HepG2 (cell line): ENCODE data around the gene SPATS2. TPM values are rescaled to one million over a fixed set of nuclear protein-coding genes. Genes with fewer than 3 reads are reported as not detected.

Experiments used
- ATF7-NPFF ChIP-seq: sonication (generic); formaldehyde crosslinking; IDR thresholded peaks from 2 replicates; pipeline ENCODE4 v1.8.1; 2023; ENCODE audit warnings: mild to moderate bottlenecking, low read depth, missing genetic modification reagents, moderate library complexity
- HNRNPLL ChIP-seq: fragments of 200-400 bp; formaldehyde crosslinking; IDR thresholded peaks from 2 replicates; pipeline ENCODE4 v1.6.1; 2017; ENCODE audit warnings: mild to moderate bottlenecking, low read depth, low read length; ENCODE audit not compliant: poor library complexity, severe bottlenecking
- KLF6 ChIP-seq: IDR thresholded peaks from 2 replicates; pipeline ENCODE4 v1.8.0; 2016; ENCODE audit warnings: missing biosample characterization, missing genetic modification reagents
- PHF8 ChIP-seq: sonication (generic); formaldehyde crosslinking; IDR thresholded peaks from 2 replicates; pipeline ENCODE4 v1.5.0; 2020; ENCODE audit warnings: missing genetic modification reagents
- SMARCC2 ChIP-seq: fragments of 450-650 bp; IDR thresholded peaks from 2 replicates; pipeline ENCODE4 v1.6.1; 2017; ENCODE audit warnings: antibody characterized with exemption, mild to moderate bottlenecking
- SPEN ChIP-seq: sonication (generic); formaldehyde crosslinking; IDR thresholded peaks from 2 replicates; pipeline ENCODE4 v1.5.1; 2020; ENCODE audit warnings: low read depth, mild to moderate bottlenecking, missing genetic modification reagents
- SSRP1 ChIP-seq: IDR thresholded peaks from 2 replicates; pipeline ENCODE4 v1.6.1; 2016; ENCODE audit warnings: control low read depth
- XRCC5 ChIP-seq: fragments of 200-400 bp; formaldehyde crosslinking; optimal IDR thresholded peaks from 2 replicates; pipeline ENCODE3; 2017; ENCODE audit warnings: mild to moderate bottlenecking, low read length
- ZBTB21 ChIP-seq: sonication (generic); formaldehyde crosslinking; IDR thresholded peaks from 2 replicates; pipeline ENCODE4 v1.4.0; 2020; ENCODE audit warnings: missing genetic modification reagents
- ZNF230 ChIP-seq: sonication (generic); formaldehyde crosslinking; IDR thresholded peaks from 2 replicates; pipeline ENCODE4 v1.4.0; 2020; ENCODE audit warnings: mild to moderate bottlenecking, missing genetic modification reagents
- ZNF543 ChIP-seq: sonication (generic); formaldehyde crosslinking; IDR thresholded peaks from 2 replicates; pipeline ENCODE4 v1.4.0; 2020; ENCODE audit warnings: mild to moderate bottlenecking, missing genetic modification reagents
- ZNF772 ChIP-seq: sonication (generic); formaldehyde crosslinking; IDR thresholded peaks from 2 replicates; pipeline ENCODE4 v1.5.0; 2020; ENCODE audit warnings: mild to moderate bottlenecking, missing genetic modification reagents
- ZNF839 ChIP-seq: sonication (generic); formaldehyde crosslinking; IDR thresholded peaks from 2 replicates; pipeline ENCODE4 v1.4.0; 2020; ENCODE audit warnings: missing genetic modification reagents, mild to moderate bottlenecking, borderline replicate concordance
- polyA plus RNA-seq, 8 experiments: library from polyadenylated mRNA; depleted of rRNA in 3 of 8; stranded (reverse) in 7 of 8; unstranded in 1 of 8; fragments of >200 nt; fragmentation: Illumina TruSeq in 4 of 8; extraction: Trizol in 4 of 8; gene quantifications; 2 replicates each; pipeline versions ENCODE4 v1.2.1 to v1.2.3, GENCODE V29; 2011 to 2016; ENCODE audit warnings: low read depth in 4 of 8, missing spikeins in 1 of 8, mixed read lengths in 1 of 8; ENCODE audit not compliant: insufficient read depth in 1 of 8
- total RNA-seq, 5 experiments: library from RNA; depleted of rRNA; stranded (reverse); fragments of >200 nt; fragmentation: Illumina TruSeq; extraction: Trizol; gene quantifications; 2 replicates each; pipeline ENCODE4 v1.2.3, GENCODE V29; 2016; ENCODE audit warnings: low read depth in 1 of 5
- TF ChIP-seq, protein P1 (sequence below): sonication (generic); formaldehyde crosslinking; IDR thresholded peaks from 2 replicates; pipeline ENCODE4 v1.5.0; 2020; ENCODE audit warnings: mild to moderate bottlenecking, missing genetic modification reagents
- TF ChIP-seq, protein P2 (sequence below), 2 experiments: fragments of 450-650 bp in 1 of 2; sonication (generic) in 1 of 2; formaldehyde crosslinking; IDR thresholded peaks; 2 replicates each; pipeline versions ENCODE4 v1.5.0 to v1.8.0; 2020 to 2022; ENCODE audit warnings: mild to moderate bottlenecking in 1 of 2, missing genetic modification reagents in 1 of 2
- TF ChIP-seq, protein P3 (sequence below): sonication (generic); formaldehyde crosslinking; IDR thresholded peaks from 2 replicates; pipeline ENCODE4 v1.4.0; 2020; ENCODE audit warnings: mild to moderate bottlenecking, missing genetic modification reagents
- TF ChIP-seq, protein P4 (sequence below): sonication (generic); IDR thresholded peaks from 2 replicates; pipeline ENCODE4 v1.6.1; 2016; ENCODE audit warnings: low read depth, borderline replicate concordance
- TF ChIP-seq, protein P5 (sequence below): sonication (generic); formaldehyde crosslinking; IDR thresholded peaks from 2 replicates; pipeline ENCODE4 v1.5.1; 2020; ENCODE audit warnings: missing genetic modification reagents, mild to moderate bottlenecking, borderline replicate concordance
- TF ChIP-seq, protein P6 (sequence below): sonication (generic); formaldehyde crosslinking; IDR thresholded peaks from 2 replicates; pipeline ENCODE4 v1.4.0; 2020; ENCODE audit warnings: low read depth, missing genetic modification reagents

SPATS2 gene
- total and polyA plus RNA-seq, 2 of the 13 experiments (the other 11 are each of a cell fraction or from before 2014, with no cell fraction given) = 19.3 to 28.1 TPM

DNA sequence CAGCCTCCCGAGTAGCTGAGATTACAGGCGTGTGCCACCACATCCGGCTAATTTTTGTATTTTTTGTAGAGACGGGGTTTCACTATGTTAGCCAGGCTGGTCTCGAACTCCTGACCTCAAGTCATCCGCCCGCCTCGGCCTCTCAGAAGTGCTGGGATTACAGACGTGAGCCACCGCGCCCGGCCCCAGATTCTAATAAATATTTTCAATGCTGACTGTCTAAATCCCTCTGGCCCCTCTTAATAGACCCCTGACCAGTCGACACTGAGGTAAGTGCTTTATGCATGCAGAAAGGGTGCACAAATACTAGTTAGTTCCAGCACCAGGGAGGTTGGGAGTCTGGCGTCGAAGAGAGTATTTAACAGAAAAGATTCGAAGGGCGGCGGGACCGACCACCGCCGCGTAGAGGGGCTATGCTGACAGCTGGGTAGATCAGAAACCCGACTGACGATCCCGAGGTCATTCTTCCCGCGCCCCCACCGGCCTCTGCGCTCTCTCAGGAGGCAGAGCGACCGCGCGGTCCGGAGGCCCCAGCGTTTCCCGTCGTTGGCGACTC, 1.1 kb upstream of the SPATS2 start (continued):
- TF ChIP-seq ZNF839 (CRISPR knock-in tag) (no peak), ZNF543 (CRISPR knock-in tag) (no peak), ZNF772 (CRISPR knock-in tag) (no peak), ATF7-NPFF (CRISPR knock-in tag) (0 out of 2 replicates have a peak, but pooled peaks have one; percentile 3), ZBTB21 (CRISPR knock-in tag) (no peak), PHF8 (no peak), SPEN (CRISPR knock-in tag) (no peak), SSRP1 (no peak), SMARCC2 (no peak), XRCC5 (no peak), KLF6 (no peak), ZNF230 (CRISPR knock-in tag) (no peak), HNRNPLL (no peak)
- TF ChIP-seq, protein P1, sequence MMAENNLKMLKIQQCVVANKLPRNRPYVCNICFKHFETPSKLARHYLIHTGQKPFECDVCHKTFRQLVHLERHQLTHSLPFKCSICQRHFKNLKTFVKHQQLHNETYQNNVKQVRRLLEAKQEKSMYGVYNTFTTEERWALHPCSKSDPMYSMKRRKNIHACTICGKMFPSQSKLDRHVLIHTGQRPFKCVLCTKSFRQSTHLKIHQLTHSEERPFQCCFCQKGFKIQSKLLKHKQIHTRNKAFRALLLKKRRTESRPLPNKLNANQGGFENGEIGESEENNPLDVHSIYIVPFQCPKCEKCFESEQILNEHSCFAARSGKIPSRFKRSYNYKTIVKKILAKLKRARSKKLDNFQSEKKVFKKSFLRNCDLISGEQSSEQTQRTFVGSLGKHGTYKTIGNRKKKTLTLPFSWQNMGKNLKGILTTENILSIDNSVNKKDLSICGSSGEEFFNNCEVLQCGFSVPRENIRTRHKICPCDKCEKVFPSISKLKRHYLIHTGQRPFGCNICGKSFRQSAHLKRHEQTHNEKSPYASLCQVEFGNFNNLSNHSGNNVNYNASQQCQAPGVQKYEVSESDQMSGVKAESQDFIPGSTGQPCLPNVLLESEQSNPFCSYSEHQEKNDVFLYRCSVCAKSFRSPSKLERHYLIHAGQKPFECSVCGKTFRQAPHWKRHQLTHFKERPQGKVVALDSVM (CRISPR knock-in tag) = peak; percentile 78; the same call in 1 of the 2 replicates
- TF ChIP-seq, protein P2, sequence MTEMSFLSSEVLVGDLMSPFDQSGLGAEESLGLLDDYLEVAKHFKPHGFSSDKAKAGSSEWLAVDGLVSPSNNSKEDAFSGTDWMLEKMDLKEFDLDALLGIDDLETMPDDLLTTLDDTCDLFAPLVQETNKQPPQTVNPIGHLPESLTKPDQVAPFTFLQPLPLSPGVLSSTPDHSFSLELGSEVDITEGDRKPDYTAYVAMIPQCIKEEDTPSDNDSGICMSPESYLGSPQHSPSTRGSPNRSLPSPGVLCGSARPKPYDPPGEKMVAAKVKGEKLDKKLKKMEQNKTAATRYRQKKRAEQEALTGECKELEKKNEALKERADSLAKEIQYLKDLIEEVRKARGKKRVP (CRISPR knock-in tag; IDR thresholded peaks at IDR 0.05) = no peak
- TF ChIP-seq, protein P3, sequence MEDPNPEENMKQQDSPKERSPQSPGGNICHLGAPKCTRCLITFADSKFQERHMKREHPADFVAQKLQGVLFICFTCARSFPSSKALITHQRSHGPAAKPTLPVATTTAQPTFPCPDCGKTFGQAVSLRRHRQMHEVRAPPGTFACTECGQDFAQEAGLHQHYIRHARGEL = no peak
- TF ChIP-seq, protein P4, sequence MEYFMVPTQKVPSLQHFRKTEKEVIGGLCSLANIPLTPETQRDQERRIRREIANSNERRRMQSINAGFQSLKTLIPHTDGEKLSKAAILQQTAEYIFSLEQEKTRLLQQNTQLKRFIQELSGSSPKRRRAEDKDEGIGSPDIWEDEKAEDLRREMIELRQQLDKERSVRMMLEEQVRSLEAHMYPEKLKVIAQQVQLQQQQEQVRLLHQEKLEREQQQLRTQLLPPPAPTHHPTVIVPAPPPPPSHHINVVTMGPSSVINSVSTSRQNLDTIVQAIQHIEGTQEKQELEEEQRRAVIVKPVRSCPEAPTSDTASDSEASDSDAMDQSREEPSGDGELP = peak; percentile 29; the same call in 1 of the 2 replicates
- TF ChIP-seq, protein P5, sequence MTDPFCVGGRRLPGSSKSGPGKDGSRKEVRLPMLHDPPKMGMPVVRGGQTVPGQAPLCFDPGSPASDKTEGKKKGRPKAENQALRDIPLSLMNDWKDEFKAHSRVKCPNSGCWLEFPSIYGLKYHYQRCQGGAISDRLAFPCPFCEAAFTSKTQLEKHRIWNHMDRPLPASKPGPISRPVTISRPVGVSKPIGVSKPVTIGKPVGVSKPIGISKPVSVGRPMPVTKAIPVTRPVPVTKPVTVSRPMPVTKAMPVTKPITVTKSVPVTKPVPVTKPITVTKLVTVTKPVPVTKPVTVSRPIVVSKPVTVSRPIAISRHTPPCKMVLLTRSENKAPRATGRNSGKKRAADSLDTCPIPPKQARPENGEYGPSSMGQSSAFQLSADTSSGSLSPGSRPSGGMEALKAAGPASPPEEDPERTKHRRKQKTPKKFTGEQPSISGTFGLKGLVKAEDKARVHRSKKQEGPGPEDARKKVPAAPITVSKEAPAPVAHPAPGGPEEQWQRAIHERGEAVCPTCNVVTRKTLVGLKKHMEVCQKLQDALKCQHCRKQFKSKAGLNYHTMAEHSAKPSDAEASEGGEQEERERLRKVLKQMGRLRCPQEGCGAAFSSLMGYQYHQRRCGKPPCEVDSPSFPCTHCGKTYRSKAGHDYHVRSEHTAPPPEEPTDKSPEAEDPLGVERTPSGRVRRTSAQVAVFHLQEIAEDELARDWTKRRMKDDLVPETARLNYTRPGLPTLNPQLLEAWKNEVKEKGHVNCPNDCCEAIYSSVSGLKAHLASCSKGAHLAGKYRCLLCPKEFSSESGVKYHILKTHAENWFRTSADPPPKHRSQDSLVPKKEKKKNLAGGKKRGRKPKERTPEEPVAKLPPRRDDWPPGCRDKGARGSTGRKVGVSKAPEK = no peak
- TF ChIP-seq, protein P6, sequence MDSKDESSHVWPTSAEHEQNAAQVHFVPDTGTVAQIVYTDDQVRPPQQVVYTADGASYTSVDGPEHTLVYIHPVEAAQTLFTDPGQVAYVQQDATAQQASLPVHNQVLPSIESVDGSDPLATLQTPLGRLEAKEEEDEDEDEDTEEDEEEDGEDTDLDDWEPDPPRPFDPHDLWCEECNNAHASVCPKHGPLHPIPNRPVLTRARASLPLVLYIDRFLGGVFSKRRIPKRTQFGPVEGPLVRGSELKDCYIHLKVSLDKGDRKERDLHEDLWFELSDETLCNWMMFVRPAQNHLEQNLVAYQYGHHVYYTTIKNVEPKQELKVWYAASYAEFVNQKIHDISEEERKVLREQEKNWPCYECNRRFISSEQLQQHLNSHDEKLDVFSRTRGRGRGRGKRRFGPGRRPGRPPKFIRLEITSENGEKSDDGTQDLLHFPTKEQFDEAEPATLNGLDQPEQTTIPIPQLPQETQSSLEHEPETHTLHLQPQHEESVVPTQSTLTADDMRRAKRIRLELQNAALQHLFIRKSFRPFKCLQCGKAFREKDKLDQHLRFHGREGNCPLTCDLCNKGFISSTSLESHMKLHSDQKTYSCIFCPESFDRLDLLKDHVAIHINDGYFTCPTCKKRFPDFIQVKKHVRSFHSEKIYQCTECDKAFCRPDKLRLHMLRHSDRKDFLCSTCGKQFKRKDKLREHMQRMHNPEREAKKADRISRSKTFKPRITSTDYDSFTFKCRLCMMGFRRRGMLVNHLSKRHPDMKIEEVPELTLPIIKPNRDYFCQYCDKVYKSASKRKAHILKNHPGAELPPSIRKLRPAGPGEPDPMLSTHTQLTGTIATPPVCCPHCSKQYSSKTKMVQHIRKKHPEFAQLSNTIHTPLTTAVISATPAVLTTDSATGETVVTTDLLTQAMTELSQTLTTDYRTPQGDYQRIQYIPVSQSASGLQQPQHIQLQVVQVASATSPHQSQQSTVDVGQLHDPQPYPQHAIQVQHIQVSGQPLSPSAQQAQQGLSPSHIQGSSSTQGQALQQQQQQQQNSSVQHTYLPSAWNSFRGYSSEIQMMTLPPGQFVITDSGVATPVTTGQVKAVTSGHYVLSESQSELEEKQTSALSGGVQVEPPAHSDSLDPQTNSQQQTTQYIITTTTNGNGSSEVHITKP = no peak
